Stimulated activated CD4-positive, alpha-beta T cell treated with anti-CD3 and anti-CD28 coated beads, Interleukin-2, amount 100 ng/mL, for 24 hours (primary cell): ENCODE results near the gene PTPRCAP.

Experiments
- DNase-seq, 2 donors: peaks; one replicate each; pipeline ENCODE4 v3.0.0-alpha.2; 2020

The PTPRCAP gene

DNA sequence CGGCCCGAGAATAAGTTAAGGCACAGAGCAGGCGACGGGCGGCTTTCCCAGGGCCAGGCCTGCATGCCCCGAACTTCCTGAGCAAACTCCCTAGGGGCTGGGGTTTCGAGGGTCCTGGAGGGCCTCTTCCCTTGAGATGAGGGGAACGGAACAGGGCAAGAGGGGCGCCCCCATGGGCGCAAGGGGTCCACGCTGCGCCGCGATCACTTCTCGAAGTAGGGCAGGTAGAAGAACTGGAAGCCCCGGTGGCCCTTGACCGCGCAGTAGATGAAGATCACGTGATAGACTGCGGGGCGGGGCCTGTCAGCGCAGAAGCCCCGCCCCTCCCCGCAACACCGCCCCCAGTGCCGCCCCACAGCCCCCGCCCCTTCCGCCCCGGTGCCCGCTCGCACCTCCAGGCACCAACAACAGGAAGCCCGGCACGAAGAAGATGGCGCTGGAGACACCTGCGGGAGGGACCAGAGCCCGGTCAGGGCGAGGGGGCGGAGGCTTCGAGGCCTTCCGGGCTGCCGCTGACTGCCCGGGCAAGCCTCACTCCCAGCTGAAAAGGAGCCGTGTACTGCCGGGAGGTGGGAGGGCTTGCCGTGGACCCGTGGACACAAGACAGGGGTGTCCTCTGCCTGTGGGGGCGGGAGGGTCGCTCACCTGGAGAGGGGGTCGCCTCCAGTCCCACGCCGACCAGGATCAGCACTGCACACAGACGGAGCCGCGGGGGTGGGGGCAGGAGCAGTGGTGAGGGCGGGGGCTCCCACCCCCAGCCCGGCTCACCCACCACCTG lies 27.1 kb upstream of the PTPRCAP start:
- peak; percentile 92 to 93 for DNase-seq

DNA sequence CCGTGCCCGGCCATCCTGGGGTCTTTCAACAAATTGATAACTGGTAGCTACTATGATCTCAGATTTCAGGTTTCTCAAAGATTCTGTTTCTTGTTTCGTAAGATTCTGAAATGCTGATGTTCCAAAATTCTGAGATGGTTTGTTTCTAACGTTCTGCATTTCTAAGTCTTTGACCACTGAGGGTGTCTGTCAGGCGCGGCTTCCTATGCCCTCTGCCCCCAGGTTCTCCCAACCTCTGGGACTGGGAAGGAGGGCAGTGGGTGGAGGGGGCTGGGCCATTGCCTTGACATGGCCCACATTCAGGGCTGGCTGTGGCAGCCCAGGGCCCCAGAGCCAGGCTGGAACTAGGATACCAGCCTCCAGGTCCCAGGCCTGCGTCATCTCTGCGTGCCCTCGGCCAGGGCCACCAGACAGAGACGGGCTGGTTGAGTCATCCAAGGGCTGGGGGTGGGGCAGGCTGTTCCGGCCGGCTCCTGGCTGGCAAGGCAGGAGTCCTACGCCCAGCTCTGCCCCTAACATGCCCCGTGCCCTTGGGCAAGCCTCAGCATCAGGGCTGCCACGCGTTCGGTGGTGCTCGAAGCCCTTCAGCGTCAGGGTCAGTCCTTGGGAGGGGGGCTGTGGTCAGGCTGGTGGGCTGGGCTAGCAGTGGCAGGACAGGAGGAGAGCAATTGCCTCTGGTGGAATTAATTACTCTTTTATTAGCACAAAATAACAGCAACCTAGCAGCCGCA lies 26.4 kb upstream of the PTPRCAP start:
- no peak for DNase-seq

DNA sequence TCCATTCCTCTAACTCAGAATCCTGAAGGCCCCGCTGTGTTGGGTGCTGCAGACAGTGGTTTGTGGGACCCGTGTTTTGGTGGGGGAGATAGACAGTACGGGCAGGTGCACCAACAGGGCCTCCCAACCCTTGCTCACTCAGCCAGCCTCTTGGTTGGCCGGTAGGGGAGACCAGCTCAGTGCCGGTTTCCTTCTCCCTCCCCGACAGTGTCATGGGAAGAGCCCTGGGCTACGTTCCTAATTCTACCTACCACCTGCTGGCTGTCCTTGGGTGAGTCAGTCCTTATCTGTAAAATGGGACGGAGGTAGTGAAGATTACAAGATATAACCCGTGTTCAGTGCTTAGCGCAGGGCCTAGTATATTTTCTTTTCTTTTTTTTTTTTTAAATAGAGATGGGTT lies 25.7 kb upstream of the PTPRCAP start:
- no peak for DNase-seq

DNA sequence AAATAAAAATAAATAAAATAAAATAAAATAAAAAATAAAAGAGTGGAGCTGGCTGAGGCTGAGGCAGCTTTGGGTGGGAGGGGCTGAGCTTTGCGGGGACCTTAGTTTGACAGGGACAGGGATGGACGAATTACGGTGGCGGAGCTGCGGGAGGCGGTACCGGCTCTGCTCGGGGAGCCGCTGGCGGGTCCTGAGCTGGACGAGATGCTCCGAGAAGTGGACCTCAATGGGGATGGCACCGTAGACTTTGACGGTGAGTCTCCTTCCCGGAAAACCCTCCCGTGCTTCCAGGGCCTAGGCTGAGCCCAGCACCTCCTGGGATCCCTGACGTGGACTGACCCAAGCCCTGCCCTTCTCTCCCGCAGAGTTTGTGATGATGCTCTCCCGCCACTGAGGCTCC lies 20.8 kb upstream of the PTPRCAP start:
- no peak for DNase-seq

DNA sequence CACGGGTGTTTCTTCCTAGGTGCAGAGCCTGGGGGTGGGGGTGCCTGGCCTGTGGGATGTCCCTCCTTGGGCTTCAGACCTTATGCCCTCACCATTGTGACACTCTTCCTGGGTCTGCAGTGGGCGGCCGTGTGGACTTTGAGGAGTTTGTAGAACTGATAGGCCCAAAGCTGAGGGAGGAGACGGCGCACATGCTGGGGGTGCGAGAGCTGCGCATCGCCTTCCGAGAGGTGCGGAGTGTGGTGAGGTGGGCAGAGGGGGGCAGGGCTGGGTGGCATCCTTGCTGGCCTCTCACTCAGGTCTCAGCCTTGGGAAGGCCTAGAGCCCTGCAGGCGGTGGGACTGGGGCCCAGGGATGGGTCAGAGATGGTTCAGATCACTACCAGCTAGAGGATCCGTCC lies 20.0 kb upstream of the PTPRCAP start:
- no peak for DNase-seq

DNA sequence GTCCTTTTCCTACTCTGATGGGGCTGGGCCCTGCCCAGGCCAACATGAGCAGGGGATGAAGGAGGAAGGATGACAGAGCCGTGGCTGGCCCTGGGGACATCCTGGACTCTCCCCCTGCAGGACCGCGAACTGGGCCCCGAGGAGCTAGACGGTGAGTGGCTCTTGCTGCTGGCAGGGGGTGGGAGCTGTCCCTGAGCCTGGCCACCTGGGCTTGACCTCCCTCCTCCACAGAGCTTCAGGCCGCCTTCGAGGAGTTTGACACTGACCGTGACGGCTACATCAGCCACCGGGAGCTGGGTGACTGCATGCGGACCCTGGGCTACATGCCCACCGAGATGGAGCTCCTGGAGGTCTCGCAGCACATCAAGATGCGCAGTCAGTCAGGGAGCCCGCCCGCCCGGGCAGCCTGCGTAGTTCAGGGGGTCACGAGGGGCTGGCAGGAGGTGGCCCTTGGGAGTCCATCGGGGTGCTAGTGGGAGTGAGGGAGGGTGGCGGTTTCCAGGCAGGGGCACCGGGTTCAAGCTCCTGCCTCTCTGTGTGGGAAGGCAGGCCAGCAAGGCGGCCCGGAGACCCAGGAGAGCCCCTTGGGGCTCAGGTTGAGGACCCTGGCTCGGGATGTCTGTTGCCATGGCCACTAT lies 18.7 kb upstream of the PTPRCAP start:
- DNase-seq: no peak

DNA sequence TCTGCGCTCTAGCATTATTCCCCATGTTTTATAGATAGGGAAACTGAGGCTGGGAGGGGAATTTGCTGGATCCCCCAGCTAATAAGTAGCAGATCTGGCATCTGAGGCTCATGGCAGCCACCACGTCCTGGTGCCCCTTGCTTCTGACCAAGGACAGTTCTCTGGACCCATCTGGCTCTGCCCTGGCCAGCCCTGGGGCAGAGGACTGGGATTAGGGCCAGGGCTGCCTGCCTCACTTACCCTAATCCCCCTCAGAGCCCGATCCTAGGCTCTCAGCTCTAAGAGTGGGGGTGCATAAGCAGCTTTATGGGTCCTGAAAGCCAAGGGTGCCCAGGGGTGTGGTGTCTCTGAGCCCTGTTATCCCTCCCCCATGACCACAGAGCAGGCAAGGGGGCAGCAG lies 17.6 kb upstream of the PTPRCAP start, which contains the start of gene CABP4:
CABP4 (plus strand) TSS at position 301 of the 400 bp plus-strand sequence; CDS start at position 371, 70 bp downstream.
- DNase-seq: no peak

DNA sequence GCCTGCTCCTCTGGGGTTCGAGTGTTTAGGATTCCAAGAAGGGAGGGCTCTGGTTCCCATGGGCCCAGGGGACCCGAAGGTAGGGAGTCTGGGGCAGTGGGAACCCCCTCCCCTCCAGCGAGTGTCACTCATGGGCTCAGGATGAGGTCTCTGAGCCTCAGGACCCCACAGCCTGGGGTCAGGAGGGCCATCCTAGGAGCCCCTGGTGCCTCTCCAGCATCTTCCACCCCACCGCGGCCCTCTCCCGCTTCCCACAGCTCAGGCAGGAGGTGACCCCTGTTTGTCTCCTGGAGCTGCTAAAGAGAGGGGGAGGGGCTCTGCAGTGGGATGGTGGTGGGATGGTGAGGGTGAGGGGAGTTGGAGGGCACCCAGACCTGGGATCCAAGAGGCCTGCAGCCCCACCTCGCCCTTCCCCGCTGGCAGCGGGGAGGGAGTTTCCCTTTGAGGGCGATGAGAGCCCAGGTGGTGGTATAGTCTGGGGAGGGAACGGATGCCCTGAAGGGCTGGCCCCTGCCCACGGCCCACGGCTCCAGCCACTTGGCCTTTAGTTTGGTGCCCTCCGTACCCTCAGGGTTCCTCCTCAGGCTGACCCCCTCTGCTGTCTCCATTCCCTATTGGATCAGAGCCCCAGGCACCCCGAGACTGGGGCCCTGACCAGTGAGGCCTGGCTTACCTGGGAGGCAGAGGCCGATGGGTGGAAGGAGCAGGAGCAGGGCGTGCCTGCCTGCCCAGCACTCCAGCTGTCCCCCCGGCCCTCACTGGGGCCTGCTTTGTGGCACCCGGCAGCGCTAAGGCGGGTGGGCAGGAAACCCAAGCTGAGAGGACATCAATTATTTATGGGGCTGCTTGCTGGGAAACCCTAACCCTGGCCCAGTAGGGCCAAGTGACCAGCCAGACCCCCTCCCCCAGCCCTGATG lies 16.6 kb upstream of the PTPRCAP start:
- DNase-seq: no peak

DNA sequence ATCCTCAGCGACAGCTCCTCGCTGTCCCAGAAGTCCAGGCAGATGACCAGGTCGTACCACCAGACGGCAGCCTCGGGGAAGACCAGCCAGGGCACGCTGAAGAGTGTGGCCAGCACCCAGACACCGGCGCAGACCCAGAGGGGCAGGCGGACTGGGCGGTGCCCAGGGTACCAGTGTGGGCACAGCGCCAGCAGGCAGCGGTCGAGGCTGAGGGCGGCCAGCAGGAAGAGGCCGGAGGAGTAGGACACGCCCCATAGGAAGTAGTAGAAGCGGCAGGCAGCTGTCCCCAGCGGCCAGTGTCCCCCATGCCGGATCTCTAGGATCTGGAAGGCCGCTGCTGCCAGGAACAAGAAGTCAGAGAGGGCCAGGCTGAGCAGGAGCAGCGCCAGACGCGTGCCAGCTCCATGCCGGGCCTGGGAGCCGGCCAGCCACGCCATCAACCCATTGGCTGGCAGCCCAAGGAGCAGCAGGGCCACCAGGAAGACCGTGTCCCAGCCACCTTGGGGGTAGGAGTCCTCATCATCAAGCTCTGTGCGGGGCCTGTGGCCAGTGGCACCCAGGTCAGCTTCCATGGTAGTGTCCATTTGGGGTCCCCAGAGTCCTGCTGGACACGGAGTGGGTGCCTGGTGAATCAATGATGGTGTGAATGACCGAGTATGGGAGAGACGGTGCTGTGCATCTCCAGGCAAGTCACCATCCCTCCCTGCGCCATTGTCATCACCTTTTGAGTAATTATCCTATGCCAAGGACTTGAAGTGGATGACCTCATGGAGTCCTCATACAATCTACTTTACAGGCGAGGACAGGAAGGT lies 14.9 kb upstream of the PTPRCAP start, which contains the start of gene GPR152:
GPR152 (minus strand) TSS at position 589 of the 812 bp plus-strand sequence; CDS start at position 584, 5 bp downstream.
- no peak for DNase-seq

DNA sequence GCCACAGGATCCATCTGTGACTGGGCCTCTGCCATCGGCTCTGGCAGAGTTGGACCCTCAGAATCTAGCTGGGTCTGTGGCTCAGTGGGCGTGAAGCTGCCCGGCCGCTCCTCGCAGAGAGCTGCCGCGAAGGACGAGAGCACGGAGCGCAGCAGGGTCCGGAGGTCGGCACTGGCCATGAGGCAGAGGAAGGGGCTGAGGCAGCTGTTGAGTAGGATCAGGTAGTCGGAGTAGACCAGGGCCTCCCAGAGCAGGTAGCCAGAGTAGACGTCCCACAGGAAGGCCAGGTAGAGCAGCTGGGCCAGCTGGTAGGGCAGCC lies 14.1 kb upstream of the PTPRCAP start:
- no peak for DNase-seq

DNA sequence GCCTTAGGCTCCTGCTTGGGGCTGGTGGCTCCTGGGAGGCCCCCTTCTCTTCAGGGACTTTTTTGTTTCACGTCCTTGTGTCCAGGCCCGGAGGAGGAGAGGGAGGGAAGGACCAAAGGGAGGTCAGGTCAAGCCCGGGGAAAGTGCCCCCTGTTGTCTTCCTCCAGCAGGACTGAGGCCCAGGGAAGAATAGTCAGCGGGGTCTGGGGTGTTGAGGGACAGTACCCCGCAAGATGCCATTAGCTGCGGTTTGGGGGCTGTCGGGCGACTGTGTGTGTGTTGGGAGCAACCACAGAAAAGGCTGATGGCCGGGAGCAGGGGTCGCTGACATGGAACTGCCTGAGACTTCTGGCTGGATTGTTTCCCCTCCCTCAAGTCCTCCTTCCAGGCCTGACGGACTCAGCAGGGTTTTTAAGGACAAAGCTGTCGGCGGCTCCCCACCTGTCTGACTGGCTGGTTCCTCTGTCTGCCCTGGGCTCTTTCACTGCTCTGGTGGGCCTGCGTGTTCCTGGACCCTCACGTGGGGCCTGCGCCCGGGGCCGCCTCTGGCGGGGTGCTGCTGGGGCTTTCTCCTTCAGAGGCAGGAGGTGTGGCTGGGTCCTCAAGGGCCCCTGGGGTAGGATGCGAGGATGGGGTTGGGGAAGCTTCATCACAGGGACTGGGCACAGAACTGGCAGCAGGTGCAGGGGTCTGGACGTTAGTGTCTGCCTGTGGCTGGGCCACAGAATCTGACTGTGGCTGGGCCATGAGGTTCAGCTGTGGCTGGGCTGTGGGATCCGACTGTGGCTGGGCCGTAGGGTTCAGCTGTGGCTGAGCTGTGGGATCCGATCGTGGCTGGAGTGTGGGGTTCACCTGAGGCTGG lies 13.5 kb upstream of the PTPRCAP start:
- no peak for DNase-seq

DNA sequence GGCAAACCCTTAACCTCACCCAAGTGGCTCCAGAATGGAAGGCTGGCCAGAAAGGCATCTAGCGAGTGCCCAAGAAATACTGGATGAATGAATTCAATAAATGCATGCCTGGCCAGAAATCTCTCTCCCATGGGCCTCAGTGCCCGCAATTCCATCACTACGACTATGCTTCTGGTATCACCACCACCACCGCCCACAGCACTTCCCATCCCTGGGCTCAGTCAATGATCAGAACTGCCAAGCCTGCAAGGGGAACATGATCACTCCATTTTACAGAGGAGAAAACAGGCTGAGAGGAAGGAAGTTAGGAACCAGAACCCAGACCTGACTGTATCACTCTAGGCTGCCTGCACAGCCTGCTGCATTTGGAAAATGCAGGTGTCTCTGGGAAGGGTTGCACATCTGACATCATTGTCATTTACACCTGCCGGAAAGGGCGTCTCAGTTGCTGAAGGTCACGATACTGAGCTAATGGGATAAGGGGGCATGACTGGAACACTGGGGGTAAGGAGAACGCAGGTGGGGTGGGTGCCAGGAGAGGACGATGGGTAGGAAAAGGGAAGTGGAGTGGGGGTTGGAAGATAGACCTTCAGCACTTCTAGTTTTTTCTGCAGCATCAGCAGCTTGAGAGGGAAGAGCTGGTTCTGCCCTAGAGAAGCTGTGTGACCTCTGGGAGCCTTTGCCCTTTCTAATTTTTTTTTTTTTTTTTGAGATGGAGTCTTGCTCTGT lies 11.8 kb upstream of the PTPRCAP start:
- no peak for DNase-seq

DNA sequence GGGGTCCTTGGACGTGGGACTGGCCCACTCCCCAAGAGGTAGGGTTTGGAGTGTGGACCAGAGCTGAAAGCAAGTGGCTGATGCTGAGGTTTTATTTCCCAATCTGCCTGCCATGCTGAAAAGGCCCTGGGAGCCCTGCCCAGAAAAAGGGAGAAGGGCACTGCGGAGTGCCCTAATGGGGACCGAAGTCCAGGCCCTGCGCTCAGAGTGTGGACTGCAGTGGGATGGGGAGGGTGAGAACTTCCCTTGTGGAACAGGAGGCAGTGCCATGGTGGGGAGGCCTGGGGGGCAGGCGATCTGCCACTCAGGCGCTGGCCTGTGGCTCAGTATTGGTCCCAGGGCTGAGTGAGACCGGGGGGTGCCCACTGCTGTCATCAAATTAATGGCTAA lies 10.7 kb upstream of the PTPRCAP start:
- no peak for DNase-seq

DNA sequence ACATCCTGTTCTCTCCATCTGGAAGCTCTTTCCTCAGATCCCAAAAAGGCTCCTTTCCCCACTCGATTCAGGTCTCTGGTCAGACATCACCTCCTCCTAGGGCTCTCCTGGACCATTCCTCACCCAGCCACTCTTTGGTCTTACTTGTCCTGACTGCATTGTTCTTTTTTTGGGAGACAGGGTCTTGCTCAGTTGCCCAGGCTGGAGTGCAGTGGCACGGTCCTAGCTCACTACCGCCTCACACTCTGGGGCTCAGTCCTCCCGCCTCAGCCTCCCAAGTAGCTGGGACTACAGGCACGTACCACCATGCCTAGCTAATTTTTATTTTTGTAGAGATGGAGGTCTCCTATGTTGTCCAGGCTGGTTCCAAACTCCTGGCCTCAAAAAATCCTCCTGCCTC lies 8.0 kb upstream of the PTPRCAP start:
- no peak for DNase-seq

DNA sequence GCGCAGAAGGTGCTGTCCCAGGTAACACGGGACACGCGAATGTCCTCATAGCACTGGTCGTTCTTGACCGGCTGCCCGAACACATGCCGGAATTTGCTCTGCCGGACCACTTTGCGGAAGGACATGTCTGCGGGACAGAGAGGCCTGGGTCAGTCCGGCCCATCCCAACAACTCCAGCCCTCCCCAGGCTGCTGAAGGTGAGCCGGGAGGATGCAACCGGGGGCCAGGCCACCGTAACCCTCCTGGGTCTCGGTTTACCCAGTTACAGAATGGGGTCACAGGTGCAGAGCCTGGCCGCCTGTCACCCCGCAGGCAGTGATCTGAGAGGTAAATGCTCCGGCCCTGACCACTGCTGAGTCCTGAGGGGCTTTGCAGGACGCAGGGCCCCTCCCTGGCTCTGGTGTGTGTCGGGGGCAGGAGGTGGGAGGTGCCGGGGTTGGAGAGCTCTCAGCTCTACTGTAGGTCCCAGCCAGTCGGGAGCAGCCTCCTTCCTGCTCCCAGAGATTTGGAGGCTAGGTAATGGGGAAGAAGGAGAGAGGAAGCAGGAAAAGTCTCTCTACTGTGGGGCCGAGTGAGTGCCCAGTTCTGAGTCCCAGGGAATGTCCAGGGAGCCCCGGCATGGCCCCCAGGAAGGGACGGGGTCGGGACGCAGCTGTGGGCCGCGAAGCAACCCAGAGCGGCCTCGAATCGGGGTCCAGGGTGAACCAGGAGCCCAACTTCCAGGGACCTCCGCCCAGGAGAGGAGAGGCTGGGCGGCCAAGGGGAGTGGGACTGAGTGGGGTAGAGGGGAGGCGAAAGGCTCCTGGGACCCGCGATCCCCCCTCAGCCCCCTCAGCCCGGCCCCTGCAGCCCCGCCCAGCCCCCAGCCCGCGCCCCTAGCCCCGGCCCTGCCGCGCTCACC lies 5.3 kb upstream of the PTPRCAP start:
- DNase-seq: peak in 1 of 2 donors; percentile 18

DNA sequence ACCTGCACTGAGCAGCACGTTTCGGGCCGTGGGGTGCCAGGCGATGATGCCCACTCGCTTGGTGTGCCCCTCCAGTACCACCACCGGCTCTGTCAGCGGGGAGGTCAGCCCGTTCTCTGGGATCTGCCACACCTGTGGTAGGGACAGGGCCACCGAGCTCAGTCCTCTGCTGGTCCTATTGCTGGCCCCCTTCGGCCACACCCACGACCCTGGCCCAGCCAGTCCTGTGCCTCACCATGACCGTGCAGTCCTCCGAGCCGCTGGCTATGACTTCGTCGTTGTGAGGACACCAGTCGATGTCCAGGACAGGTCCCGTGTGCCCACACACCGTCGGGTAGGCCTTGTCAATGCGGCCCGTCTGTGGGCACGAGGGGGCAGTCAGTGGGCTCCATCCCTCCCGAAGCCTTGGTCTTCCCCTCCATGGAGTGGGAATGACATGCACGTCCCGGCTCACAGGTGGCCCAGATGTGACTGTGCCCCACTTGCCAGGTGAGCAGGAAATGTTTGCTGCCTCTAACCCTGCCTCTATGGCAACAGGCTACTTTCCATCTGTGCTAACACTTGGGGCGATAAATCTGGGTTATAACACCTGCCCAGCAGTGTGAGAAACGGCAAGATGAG lies 4.4 kb upstream of the PTPRCAP start:
- peak in 1 of 2 donors; percentile 15 for DNase-seq

DNA sequence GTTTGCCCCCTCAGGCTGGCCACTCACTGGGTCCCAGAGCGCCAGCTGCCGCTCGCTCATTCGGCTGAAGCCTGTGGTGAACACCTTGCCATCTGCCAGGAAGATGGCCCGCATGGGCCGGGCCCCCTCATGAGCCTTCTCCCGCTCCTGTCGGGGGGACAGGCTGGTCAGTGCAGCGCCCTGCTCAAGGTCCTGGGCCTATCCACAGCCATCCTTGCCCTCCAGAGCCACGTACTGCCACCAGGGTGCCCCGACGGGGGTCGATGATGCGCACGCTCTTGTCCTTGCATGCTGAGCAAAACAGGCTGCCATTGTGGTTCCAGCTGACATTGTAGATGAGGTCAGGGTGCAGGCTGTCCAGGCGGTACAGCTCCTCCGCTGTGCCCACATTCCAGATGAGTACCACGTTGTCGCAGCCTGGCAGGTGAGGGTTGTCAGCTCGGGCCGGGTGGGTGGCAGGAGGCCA lies 3.6 kb upstream of the PTPRCAP start:
- peak in 1 of 2 donors; percentile 36 for DNase-seq
